Immature natural killer cell (primary cell): ENCODE results near the gene ADCY1. TPM values are rescaled to one million over a fixed set of nuclear protein-coding genes. Genes with fewer than 3 reads are reported as not detected.

Experiments used
- DNase-seq, 3 donors: peaks; one replicate each; pipeline ENCODE4 v3.0.0; 2022; ENCODE audit warnings: mixed read lengths in 1 of 3
- H3K27ac Mint-ChIP-seq, 6 donors: one replicate each; pipeline ENCODE4 v1.8.0; 2020; ENCODE audit warnings: mixed read lengths in 6 of 6, mild to moderate bottlenecking in 5 of 6, inconsistent platforms in 4 of 6, moderate library complexity in 3 of 6
- H3K27me3 Mint-ChIP-seq, 3 donors: one replicate each; pipeline ENCODE4 v1.8.0; 2020 to 2021; ENCODE audit warnings: low read depth in 3 of 3, mild to moderate bottlenecking in 3 of 3, mixed read lengths in 3 of 3, moderate library complexity in 3 of 3, inconsistent platforms in 1 of 3
- H3K36me3 Mint-ChIP-seq, 3 donors: one replicate each; pipeline ENCODE4 v1.8.0; 2020; ENCODE audit warnings: mixed read lengths in 3 of 3, inconsistent platforms in 2 of 3, mild to moderate bottlenecking in 2 of 3
- H3K4me1 Mint-ChIP-seq, 2 donors: one replicate each; pipeline ENCODE4 v1.8.0; 2020; ENCODE audit warnings: inconsistent platforms in 2 of 2, mild to moderate bottlenecking in 2 of 2, mixed read lengths in 2 of 2, moderate library complexity in 1 of 2
- H3K4me3 Mint-ChIP-seq, 5 donors: one replicate each; pipeline ENCODE4 v1.8.0; 2020; ENCODE audit warnings: mild to moderate bottlenecking in 5 of 5, mixed read lengths in 5 of 5, inconsistent platforms in 3 of 5, moderate library complexity in 3 of 5
- H3K9me3 Mint-ChIP-seq, 6 donors: one replicate each; pipeline ENCODE4 v1.8.0; 2020; ENCODE audit warnings: mild to moderate bottlenecking in 6 of 6, mixed read lengths in 6 of 6, inconsistent platforms in 4 of 6, moderate library complexity in 3 of 6
- polyA plus RNA-seq, 3 donors: library from polyadenylated mRNA; unstranded; fragments of 300-500 nt; fragmentation: Illumina TruSeq; gene quantifications; one replicate each; pipeline ENCODE4 v1.2.3, GENCODE V29; 2021

Gene ADCY1
- polyA plus RNA-seq, 3 donors from 2014 or later, result not detected

GRCh38 chr7:45679516-45679915 is 105.3 kb downstream of the ADCY1 start:
- no peak for DNase-seq
- Mint-ChIP-seq H3K4me1 (no peaks in the 10 kb centered on the region), H3K27ac (no peak overlapping the region), H3K36me3 (no peaks in the 10 kb centered on the region), H3K27me3 (peaks cover 4 to 12% (median 5%) of the 10 kb centered on the region in 3 donors), H3K9me3 (peaks cover 0 to 1% (median 0%) of the 10 kb centered on the region in 6 donors), H3K4me3 (no peak overlapping the region)

GRCh38 chr7:45680776-45681175 is 106.6 kb downstream of the ADCY1 start:
- H3K27me3 Mint-ChIP-seq, result peaks cover 4 to 11% (median 5%) of the 10 kb centered on the region in 3 donors
- no peak for DNase-seq
- H3K27ac Mint-ChIP-seq, result no peak overlapping the region
- no peaks in the 10 kb centered on the region for H3K4me1 Mint-ChIP-seq
- peaks cover 0 to 1% (median 0%) of the 10 kb centered on the region in 6 donors for H3K9me3 Mint-ChIP-seq
- H3K36me3 Mint-ChIP-seq, result no peaks in the 10 kb centered on the region
- no peak overlapping the region for H3K4me3 Mint-ChIP-seq

- peaks cover 2 to 7% (median 4%) of the 10 kb centered on the region in 3 donors for H3K27me3 Mint-ChIP-seq
- DNase-seq, result no peak
- H3K4me1 Mint-ChIP-seq, result no peaks in the 10 kb centered on the region
- H3K36me3 Mint-ChIP-seq, result no peaks in the 10 kb centered on the region
- no peak overlapping the region for H3K27ac Mint-ChIP-seq
- H3K9me3 Mint-ChIP-seq, result no peaks in the 10 kb centered on the region
- H3K4me3 Mint-ChIP-seq, result no peak overlapping the region
Observed at GRCh38 chr7:45681596-45682357, 107.6 kb downstream of the ADCY1 start.

GRCh38 chr7:45682358-45682735 is 108.2 kb downstream of the ADCY1 start:
- Mint-ChIP-seq H3K4me1 (no peaks in the 10 kb centered on the region), H3K36me3 (no peaks in the 10 kb centered on the region), H3K27me3 (peaks cover 2 to 5% (median 2%) of the 10 kb centered on the region in 3 donors), H3K4me3 (no peak overlapping the region), H3K9me3 (no peaks in the 10 kb centered on the region), H3K27ac (no peak overlapping the region)
- no peak for DNase-seq

GRCh38 chr7:45682836-45683555 is 108.8 kb downstream of the ADCY1 start:
- no peak overlapping the region for H3K27ac Mint-ChIP-seq
- H3K36me3 Mint-ChIP-seq, result no peaks in the 10 kb centered on the region
- no peak overlapping the region for H3K4me3 Mint-ChIP-seq
- no peaks in the 10 kb centered on the region for H3K4me1 Mint-ChIP-seq
- no peaks in the 10 kb centered on the region for H3K9me3 Mint-ChIP-seq
- peaks cover 0 to 5% (median 0%) of the 10 kb centered on the region in 3 donors for H3K27me3 Mint-ChIP-seq
- no peak for DNase-seq

GRCh38 chr7:45683556-45684148 is 109.5 kb downstream of the ADCY1 start:
- no peak overlapping the region for H3K27ac Mint-ChIP-seq
- H3K4me3 Mint-ChIP-seq, result no peak overlapping the region
- peaks cover 0 to 3% (median 0%) of the 10 kb centered on the region in 3 donors for H3K27me3 Mint-ChIP-seq
- no peaks in the 10 kb centered on the region for H3K9me3 Mint-ChIP-seq
- no peak for DNase-seq
- no peaks in the 10 kb centered on the region for H3K4me1 Mint-ChIP-seq
- no peaks in the 10 kb centered on the region for H3K36me3 Mint-ChIP-seq

GRCh38 chr7:45684910-45685618 is 110.9 kb downstream of the ADCY1 start:
- H3K4me1 Mint-ChIP-seq, result no peaks in the 10 kb centered on the region
- H3K9me3 Mint-ChIP-seq, result no peaks in the 10 kb centered on the region
- peaks cover 0 to 3% (median 0%) of the 10 kb centered on the region in 3 donors for H3K27me3 Mint-ChIP-seq
- H3K27ac Mint-ChIP-seq, result no peak overlapping the region
- no peak for DNase-seq
- no peaks in the 10 kb centered on the region for H3K36me3 Mint-ChIP-seq
- no peak overlapping the region for H3K4me3 Mint-ChIP-seq

- Mint-ChIP-seq H3K4me3 (no peak overlapping the region), H3K27ac (no peak overlapping the region)
Observed at GRCh38 chr7:45685619-45686240, 111.6 kb downstream of the ADCY1 start.

GRCh38 chr7:45686441-45687184 is 112.4 kb downstream of the ADCY1 start:
- Mint-ChIP-seq H3K4me1 (no peaks in the 10 kb centered on the region), H3K4me3 (no peak overlapping the region), H3K9me3 (no peaks in the 10 kb centered on the region), H3K27ac (no peak overlapping the region), H3K27me3 (no peaks in the 10 kb centered on the region), H3K36me3 (no peaks in the 10 kb centered on the region)
- DNase-seq, result no peak

More at GRCh38 chr7:45685619-45686240, 111.6 kb downstream of the ADCY1 start:
- Mint-ChIP-seq H3K36me3 (no peaks in the 10 kb centered on the region), H3K4me1 (no peaks in the 10 kb centered on the region), H3K27me3 (no peaks in the 10 kb centered on the region), H3K9me3 (no peaks in the 10 kb centered on the region)
- DNase-seq, result no peak

GRCh38 chr7:45687185-45687560 is 113.0 kb downstream of the ADCY1 start:
- Mint-ChIP-seq H3K4me1 (no peaks in the 10 kb centered on the region), H3K27me3 (no peaks in the 10 kb centered on the region)
- no peak for DNase-seq

GRCh38 chr7:45687721-45688120 is 113.6 kb downstream of the ADCY1 start:
- Mint-ChIP-seq H3K36me3 (no peaks in the 10 kb centered on the region), H3K27ac (no peak overlapping the region), H3K4me3 (no peak overlapping the region), H3K27me3 (no peaks in the 10 kb centered on the region), H3K9me3 (no peaks in the 10 kb centered on the region), H3K4me1 (no peaks in the 10 kb centered on the region)
- DNase-seq, result no peak

More at GRCh38 chr7:45687185-45687560, 113.0 kb downstream of the ADCY1 start:
- no peak overlapping the region for H3K4me3 Mint-ChIP-seq
- no peaks in the 10 kb centered on the region for H3K9me3 Mint-ChIP-seq
- no peak overlapping the region for H3K27ac Mint-ChIP-seq
- H3K36me3 Mint-ChIP-seq, result no peaks in the 10 kb centered on the region

- Mint-ChIP-seq H3K4me1 (no peaks in the 10 kb centered on the region), H3K4me3 (no peak overlapping the region), H3K27me3 (no peaks in the 10 kb centered on the region), H3K36me3 (no peaks in the 10 kb centered on the region), H3K27ac (no peak overlapping the region), H3K9me3 (no peaks in the 10 kb centered on the region)
- no peak for DNase-seq
Observed at GRCh38 chr7:45688382-45688781, 114.2 kb downstream of the ADCY1 start.
